Measurements from ENCODE around the gene KYNU. TPM values are rescaled to one million over a fixed set of nuclear protein-coding genes. Genes with fewer than 3 reads are reported as not detected.
A peak's percentile ranks its signal among the peaks of the same experiment; 100 is the strongest.

Gene KYNU
- total and polyA plus RNA-seq, 2 of the 13 experiments (the other 11 are each of a cell fraction or from before 2014, with no cell fraction given), result 21.9 to 68.6 TPM

DNA sequence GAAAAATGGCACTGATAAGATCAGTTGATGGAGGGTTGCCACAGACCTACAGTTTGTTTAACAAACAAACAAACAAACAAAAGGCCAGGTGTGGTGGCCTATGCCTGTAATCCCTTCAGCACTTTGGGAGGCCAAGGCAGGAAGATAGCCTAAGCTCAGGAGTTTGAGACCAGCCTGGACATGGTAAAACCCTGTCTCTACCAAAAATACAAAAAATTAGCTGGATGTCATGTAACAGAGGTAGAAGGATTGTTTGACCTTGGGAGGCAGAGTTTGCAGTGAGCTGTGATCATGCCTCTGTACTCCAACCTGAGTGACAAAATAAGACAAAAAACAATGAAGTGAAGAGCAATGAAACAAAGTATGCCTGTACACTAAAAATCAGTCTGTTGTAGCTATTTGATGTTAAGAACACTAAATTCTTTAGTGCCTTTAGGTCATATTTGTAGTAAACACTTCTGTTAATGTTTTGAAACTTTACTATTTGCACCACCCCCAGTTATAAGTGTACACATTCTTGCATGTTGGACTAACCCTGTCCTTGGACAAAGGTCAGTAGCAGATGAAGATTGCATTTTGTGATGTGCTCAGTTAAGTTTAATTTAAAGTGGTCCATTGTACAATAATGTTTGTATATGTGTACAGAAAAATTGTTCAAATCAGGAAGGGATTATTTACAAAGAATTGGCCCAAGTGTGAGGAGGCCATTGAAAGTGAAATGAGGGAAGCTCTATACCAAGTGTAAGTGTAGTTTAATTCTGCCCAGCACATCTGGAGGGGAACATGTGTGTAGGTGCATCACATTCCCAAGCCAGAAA is 73.9 kb downstream of the KYNU start (continued):
- TF ChIP-seq, protein P1, sequence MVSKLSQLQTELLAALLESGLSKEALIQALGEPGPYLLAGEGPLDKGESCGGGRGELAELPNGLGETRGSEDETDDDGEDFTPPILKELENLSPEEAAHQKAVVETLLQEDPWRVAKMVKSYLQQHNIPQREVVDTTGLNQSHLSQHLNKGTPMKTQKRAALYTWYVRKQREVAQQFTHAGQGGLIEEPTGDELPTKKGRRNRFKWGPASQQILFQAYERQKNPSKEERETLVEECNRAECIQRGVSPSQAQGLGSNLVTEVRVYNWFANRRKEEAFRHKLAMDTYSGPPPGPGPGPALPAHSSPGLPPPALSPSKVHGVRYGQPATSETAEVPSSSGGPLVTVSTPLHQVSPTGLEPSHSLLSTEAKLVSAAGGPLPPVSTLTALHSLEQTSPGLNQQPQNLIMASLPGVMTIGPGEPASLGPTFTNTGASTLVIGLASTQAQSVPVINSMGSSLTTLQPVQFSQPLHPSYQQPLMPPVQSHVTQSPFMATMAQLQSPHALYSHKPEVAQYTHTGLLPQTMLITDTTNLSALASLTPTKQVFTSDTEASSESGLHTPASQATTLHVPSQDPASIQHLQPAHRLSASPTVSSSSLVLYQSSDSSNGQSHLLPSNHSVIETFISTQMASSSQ (IDR thresholded peaks at IDR 0.05; ENCODE audit: low read depth), result peak; percentile 74
- TF ChIP-seq, protein P1 (CRISPR knock-in tag; IDR thresholded peaks at IDR 0.05; ENCODE audit: borderline replicate concordance), result peak; percentile 63; the same call in 1 of the 2 replicates
- TF ChIP-seq BCL6 (CRISPR knock-in tag; IDR thresholded peaks at IDR 0.05) (peak; percentile 72), U2AF2 (IDR thresholded peaks at IDR 0.05; ENCODE audit: low read depth, low read length) (no peak), ZFYVE20 (CRISPR knock-in tag; IDR thresholded peaks at IDR 0.05; ENCODE audit: borderline replicate concordance, low read depth) (no peak), ZNF709 (CRISPR knock-in tag; IDR thresholded peaks at IDR 0.05) (no peak), RARA (CRISPR knock-in tag; IDR thresholded peaks at IDR 0.05) (peak; percentile 81), TOE1 (CRISPR knock-in tag; IDR thresholded peaks at IDR 0.05) (peak; percentile 74; the same call in 1 of the 2 replicates), ZNF224 (CRISPR knock-in tag; IDR thresholded peaks at IDR 0.05) (no peak), ZNF788 (CRISPR knock-in tag; IDR thresholded peaks at IDR 0.05; ENCODE audit: borderline replicate concordance) (no peak), KDM6A (CRISPR knock-in tag; IDR thresholded peaks at IDR 0.05; ENCODE audit: low read depth) (peak; percentile 98), PRMT3 (CRISPR knock-in tag; IDR thresholded peaks at IDR 0.05; ENCODE audit: borderline replicate concordance, low read depth) (no peak), ZNF432 (CRISPR knock-in tag; IDR thresholded peaks at IDR 0.05; ENCODE audit: borderline replicate concordance) (no peak), ZNF761 (CRISPR knock-in tag; conservative IDR thresholded peaks at IDR 0.05) (0 out of 2 replicates have a peak, but pooled peaks have one; percentile 29)
- TF ChIP-seq, protein P2, sequence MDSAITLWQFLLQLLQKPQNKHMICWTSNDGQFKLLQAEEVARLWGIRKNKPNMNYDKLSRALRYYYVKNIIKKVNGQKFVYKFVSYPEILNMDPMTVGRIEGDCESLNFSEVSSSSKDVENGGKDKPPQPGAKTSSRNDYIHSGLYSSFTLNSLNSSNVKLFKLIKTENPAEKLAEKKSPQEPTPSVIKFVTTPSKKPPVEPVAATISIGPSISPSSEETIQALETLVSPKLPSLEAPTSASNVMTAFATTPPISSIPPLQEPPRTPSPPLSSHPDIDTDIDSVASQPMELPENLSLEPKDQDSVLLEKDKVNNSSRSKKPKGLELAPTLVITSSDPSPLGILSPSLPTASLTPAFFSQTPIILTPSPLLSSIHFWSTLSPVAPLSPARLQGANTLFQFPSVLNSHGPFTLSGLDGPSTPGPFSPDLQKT (CRISPR knock-in tag; IDR thresholded peaks at IDR 0.05; ENCODE audit: borderline replicate concordance), result no peak
- TF ChIP-seq, protein P3, sequence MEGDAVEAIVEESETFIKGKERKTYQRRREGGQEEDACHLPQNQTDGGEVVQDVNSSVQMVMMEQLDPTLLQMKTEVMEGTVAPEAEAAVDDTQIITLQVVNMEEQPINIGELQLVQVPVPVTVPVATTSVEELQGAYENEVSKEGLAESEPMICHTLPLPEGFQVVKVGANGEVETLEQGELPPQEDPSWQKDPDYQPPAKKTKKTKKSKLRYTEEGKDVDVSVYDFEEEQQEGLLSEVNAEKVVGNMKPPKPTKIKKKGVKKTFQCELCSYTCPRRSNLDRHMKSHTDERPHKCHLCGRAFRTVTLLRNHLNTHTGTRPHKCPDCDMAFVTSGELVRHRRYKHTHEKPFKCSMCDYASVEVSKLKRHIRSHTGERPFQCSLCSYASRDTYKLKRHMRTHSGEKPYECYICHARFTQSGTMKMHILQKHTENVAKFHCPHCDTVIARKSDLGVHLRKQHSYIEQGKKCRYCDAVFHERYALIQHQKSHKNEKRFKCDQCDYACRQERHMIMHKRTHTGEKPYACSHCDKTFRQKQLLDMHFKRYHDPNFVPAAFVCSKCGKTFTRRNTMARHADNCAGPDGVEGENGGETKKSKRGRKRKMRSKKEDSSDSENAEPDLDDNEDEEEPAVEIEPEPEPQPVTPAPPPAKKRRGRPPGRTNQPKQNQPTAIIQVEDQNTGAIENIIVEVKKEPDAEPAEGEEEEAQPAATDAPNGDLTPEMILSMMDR (CRISPR knock-in tag; IDR thresholded peaks at IDR 0.05), result no peak
- TF ChIP-seq, protein P4, sequence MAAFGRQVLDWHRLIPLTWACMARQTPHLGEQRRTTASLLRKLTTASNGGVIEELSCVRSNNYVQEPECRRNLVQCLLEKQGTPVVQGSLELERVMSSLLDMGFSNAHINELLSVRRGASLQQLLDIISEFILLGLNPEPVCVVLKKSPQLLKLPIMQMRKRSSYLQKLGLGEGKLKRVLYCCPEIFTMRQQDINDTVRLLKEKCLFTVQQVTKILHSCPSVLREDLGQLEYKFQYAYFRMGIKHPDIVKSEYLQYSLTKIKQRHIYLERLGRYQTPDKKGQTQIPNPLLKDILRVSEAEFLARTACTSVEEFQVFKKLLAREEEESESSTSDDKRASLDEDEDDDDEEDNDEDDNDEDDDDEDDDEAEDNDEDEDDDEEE (CRISPR knock-in tag; IDR thresholded peaks at IDR 0.05), result no peak
- TF ChIP-seq, protein P5, sequence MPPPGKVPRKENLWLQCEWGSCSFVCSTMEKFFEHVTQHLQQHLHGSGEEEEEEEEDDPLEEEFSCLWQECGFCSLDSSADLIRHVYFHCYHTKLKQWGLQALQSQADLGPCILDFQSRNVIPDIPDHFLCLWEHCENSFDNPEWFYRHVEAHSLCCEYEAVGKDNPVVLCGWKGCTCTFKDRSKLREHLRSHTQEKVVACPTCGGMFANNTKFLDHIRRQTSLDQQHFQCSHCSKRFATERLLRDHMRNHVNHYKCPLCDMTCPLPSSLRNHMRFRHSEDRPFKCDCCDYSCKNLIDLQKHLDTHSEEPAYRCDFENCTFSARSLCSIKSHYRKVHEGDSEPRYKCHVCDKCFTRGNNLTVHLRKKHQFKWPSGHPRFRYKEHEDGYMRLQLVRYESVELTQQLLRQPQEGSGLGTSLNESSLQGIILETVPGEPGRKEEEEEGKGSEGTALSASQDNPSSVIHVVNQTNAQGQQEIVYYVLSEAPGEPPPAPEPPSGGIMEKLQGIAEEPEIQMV (CRISPR knock-in tag; IDR thresholded peaks at IDR 0.05; ENCODE audit: low read depth), result 0 out of 2 replicates have a peak, but pooled peaks have one; percentile 8
- TF ChIP-seq, protein P6, sequence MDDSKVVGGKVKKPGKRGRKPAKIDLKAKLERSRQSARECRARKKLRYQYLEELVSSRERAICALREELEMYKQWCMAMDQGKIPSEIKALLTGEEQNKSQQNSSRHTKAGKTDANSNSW (CRISPR knock-in tag; IDR thresholded peaks at IDR 0.05; ENCODE audit: borderline replicate concordance), result no peak

All from HepG2 (cell line).